CD4-positive, CD25-positive, alpha-beta regulatory T cell (primary cell): ENCODE data around the gene RASSF5. TPM values are rescaled to one million over a fixed set of nuclear protein-coding genes. Genes with fewer than 3 reads are reported as not detected.

Experiments
- ATAC-seq, 2 donors: fragments of 150-1000 bp; cut with Tn5 transposase; one replicate each; pipeline ENCODE4 v1.10.0; 2021; ENCODE audit warnings: low read depth in 2 of 2, moderate number of reproducible peaks in 2 of 2, moderate library complexity in 1 of 2
- DNase-seq, 3 donors: peaks; one replicate each; pipeline versions ENCODE4 v3.0.0 to v3.0.0-alpha.2; 2012 to 2022; ENCODE audit warnings: mixed read lengths in 1 of 3
- H3K27ac ChIP-seq: one replicate; pipeline ENCODE4 v1.7.0; 2013; ENCODE audit warnings: mild to moderate bottlenecking, low read length; ENCODE audit not compliant: insufficient read depth, poor library complexity, severe bottlenecking
- H3K27me3 ChIP-seq: one replicate; pipeline ENCODE4 v1.7.0; 2013; ENCODE audit warnings: low read length; ENCODE audit not compliant: control insufficient read depth, insufficient read depth
- H3K36me3 ChIP-seq: one replicate; pipeline ENCODE4 v1.7.0; 2013; ENCODE audit warnings: mild to moderate bottlenecking, low read length, moderate library complexity; ENCODE audit not compliant: control insufficient read depth, insufficient read depth
- H3K4me1 ChIP-seq: 2 replicates; pipeline ENCODE4 v1.7.0; 2013; ENCODE audit warnings: mild to moderate bottlenecking, low read length; ENCODE audit not compliant: insufficient read depth, control insufficient read depth, poor library complexity, severe bottlenecking
- H3K4me3 ChIP-seq: one replicate; pipeline ENCODE4 v1.7.0; 2013; ENCODE audit warnings: low read depth, mild to moderate bottlenecking, low read length, moderate library complexity
- H3K9me3 ChIP-seq, 2 experiments: 1 replicate in 1 of 2; 2 replicates in 1 of 2; pipeline ENCODE4 v1.7.0; 2013; ENCODE audit warnings: low read length in 2 of 2, mild to moderate bottlenecking in 1 of 2, moderate library complexity in 1 of 2; ENCODE audit not compliant: control insufficient read depth in 2 of 2
- H3K27ac Mint-ChIP-seq, 3 donors: one replicate each; pipeline ENCODE4 v1.8.0; 2020 to 2022; ENCODE audit warnings: mild to moderate bottlenecking in 3 of 3, mixed read lengths in 3 of 3, moderate library complexity in 2 of 3
- H3K27me3 Mint-ChIP-seq: one replicate; pipeline ENCODE4 v1.8.0; 2022; ENCODE audit warnings: mild to moderate bottlenecking, mixed read lengths
- H3K36me3 Mint-ChIP-seq: one replicate; pipeline ENCODE4 v1.8.0; 2020; ENCODE audit warnings: mixed read lengths
- H3K4me1 Mint-ChIP-seq, 4 donors: one replicate each; pipeline ENCODE4 v1.8.0; 2020 to 2022; ENCODE audit warnings: mixed read lengths in 4 of 4, mild to moderate bottlenecking in 1 of 4
- H3K4me3 Mint-ChIP-seq, 4 donors: one replicate each; pipeline ENCODE4 v1.8.0; 2020 to 2022; ENCODE audit warnings: mild to moderate bottlenecking in 4 of 4, mixed read lengths in 4 of 4, moderate library complexity in 3 of 4
- H3K9me3 Mint-ChIP-seq, 7 donors: one replicate each; pipeline ENCODE4 v1.8.0; 2020 to 2022; ENCODE audit warnings: mixed read lengths in 7 of 7, mild to moderate bottlenecking in 3 of 7, moderate library complexity in 2 of 7
- polyA plus RNA-seq, 4 donors: library from polyadenylated mRNA; unstranded; fragments of 300-500 nt; fragmentation: Illumina TruSeq; gene quantifications; one replicate each; pipeline ENCODE4 v1.2.3, GENCODE V29; 2021
- total RNA-seq: library from RNA; stranded (reverse); gene quantifications from one replicate; pipeline ENCODE4 v1.2.3, GENCODE V29; 2022

RASSF5 gene
- total and polyA plus RNA-seq, 5 donors from 2014 or later: 158 to 258 (median 231) TPM

GRCh38 chr1:206628916-206629315, 121.6 kb downstream of the RASSF5 start:
- no peak for ATAC-seq
- peaks cover 0 to 2% of the 10 kb centered on the region in 2 experiments for H3K9me3 ChIP-seq
- Mint-ChIP-seq H3K27me3 (peaks cover 53% of the 10 kb centered on the region), H3K4me1 (peaks cover 0 to 6% (median 0%) of the 10 kb centered on the region in 4 donors), H3K9me3 (peaks cover 0 to 5% (median 0%) of the 10 kb centered on the region in 7 donors), H3K4me3 (no peak overlapping the region), H3K36me3 (no peaks in the 10 kb centered on the region), H3K27ac (no peak overlapping the region)
- H3K36me3 ChIP-seq: no peaks in the 10 kb centered on the region
- no peaks in the 10 kb centered on the region for H3K4me1 ChIP-seq
- H3K27ac ChIP-seq: no peak overlapping the region
- peaks cover 24% of the 10 kb centered on the region for H3K27me3 ChIP-seq
- DNase-seq: no peak
- H3K4me3 ChIP-seq: no peak overlapping the region

GRCh38 chr1:206631085-206631509, 123.8 kb downstream of the RASSF5 start:
- ATAC-seq (no peak), DNase-seq (peak in 2 of 3 donors; percentile 16 to 49)
- Mint-ChIP-seq H3K27ac (no peak overlapping the region), H3K27me3 (peaks cover 47% of the 10 kb centered on the region), H3K4me1 (peaks cover 7 to 17% (median 13%) of the 10 kb centered on the region in 4 donors), H3K9me3 (no peaks in the 10 kb centered on the region), H3K36me3 (no peaks in the 10 kb centered on the region), H3K4me3 (no peak overlapping the region)
- Histone ChIP-seq H3K4me1 (peaks cover 18% of the 10 kb centered on the region), H3K27ac (no peak overlapping the region), H3K9me3 (peaks cover 0 to 2% of the 10 kb centered on the region in 2 experiments), H3K4me3 (no peak overlapping the region), H3K27me3 (peaks cover 20% of the 10 kb centered on the region), H3K36me3 (no peaks in the 10 kb centered on the region)

GRCh38 chr1:206633708-206634121, 126.4 kb downstream of the RASSF5 start:
- ATAC-seq (no peak), DNase-seq (no peak)
- H3K27ac Mint-ChIP-seq: no peak overlapping the region
- peak overlapping the region in 2 of 4 donors; percentile 9 to 88 for H3K4me3 Mint-ChIP-seq
- H3K36me3 ChIP-seq: no peaks in the 10 kb centered on the region
- H3K27me3 ChIP-seq: peaks cover 17% of the 10 kb centered on the region
- peaks cover 41% of the 10 kb centered on the region for H3K27me3 Mint-ChIP-seq
- no peaks in the 10 kb centered on the region for H3K9me3 ChIP-seq
- peaks cover 9 to 19% (median 16%) of the 10 kb centered on the region in 4 donors for H3K4me1 Mint-ChIP-seq
- no peaks in the 10 kb centered on the region for H3K36me3 Mint-ChIP-seq
- H3K4me3 ChIP-seq: no peak overlapping the region
- H3K4me1 ChIP-seq: peaks cover 19% of the 10 kb centered on the region
- no peaks in the 10 kb centered on the region for H3K9me3 Mint-ChIP-seq
- H3K27ac ChIP-seq: no peak overlapping the region

- Histone ChIP-seq H3K4me3 (peak overlapping the region; percentile 88), H3K27ac (peak overlapping the region; percentile 18), H3K4me1 (peaks cover 19% of the 10 kb centered on the region), H3K9me3 (no peaks in the 10 kb centered on the region), H3K27me3 (peaks cover 17% of the 10 kb centered on the region), H3K36me3 (no peaks in the 10 kb centered on the region)
- Mint-ChIP-seq H3K27me3 (peaks cover 39% of the 10 kb centered on the region), H3K4me1 (peaks cover 9 to 19% (median 16%) of the 10 kb centered on the region in 4 donors), H3K9me3 (no peaks in the 10 kb centered on the region), H3K4me3 (peak overlapping the region; percentile 86 to 97 (median 88)), H3K27ac (peak overlapping the region in 2 of 3 donors; percentile 13 to 91), H3K36me3 (no peaks in the 10 kb centered on the region)
- DNase-seq (peak; percentile 57 to 68 (median 65)), ATAC-seq (no peak)
Measured at GRCh38 chr1:206634365-206635079, 127.2 kb downstream of the RASSF5 start.

- peak within 1 kb of the TSS; percentile 88 for H3K4me3 ChIP-seq
Measured at GRCh38 chr1:206635080-206635977, 128.0 kb downstream of the RASSF5 start, which contains the start of gene DYRK3. Gene DYRK3 (plus strand): TSS chr1:206635536. CDS start chr1:206635704, 168 bp downstream.

GRCh38 chr1:206635978-206636345, 128.6 kb downstream of the RASSF5 start:
- DNase-seq (peak in 2 of 3 donors; percentile 17 to 25), ATAC-seq (no peak)
- Histone ChIP-seq H3K27ac (no peak overlapping the region), H3K9me3 (no peaks in the 10 kb centered on the region), H3K27me3 (peaks cover 10% of the 10 kb centered on the region), H3K36me3 (no peaks in the 10 kb centered on the region), H3K4me3 (no peak overlapping the region), H3K4me1 (peaks cover 19% of the 10 kb centered on the region)
- Mint-ChIP-seq H3K27ac (peak overlapping the region in 1 of 3 donors; percentile 53), H3K4me3 (peak overlapping the region; percentile 74 to 87 (median 85)), H3K4me1 (peaks cover 9 to 19% (median 16%) of the 10 kb centered on the region in 4 donors), H3K27me3 (peaks cover 37% of the 10 kb centered on the region), H3K36me3 (no peaks in the 10 kb centered on the region), H3K9me3 (no peaks in the 10 kb centered on the region)

More at GRCh38 chr1:206635080-206635977, 128.0 kb downstream of the RASSF5 start, which contains the start of gene DYRK3:
- ATAC-seq: peak; percentile 94
- peak; percentile 80 to 93 (median 85) for DNase-seq
- Histone ChIP-seq H3K9me3 (no peaks in the 10 kb centered on the region), H3K27me3 (peaks cover 14% of the 10 kb centered on the region), H3K36me3 (no peaks in the 10 kb centered on the region), H3K4me1 (peaks cover 19% of the 10 kb centered on the region), H3K27ac (peak within 1 kb of the TSS; percentile 18)
- peaks cover 39% of the 10 kb centered on the region for H3K27me3 Mint-ChIP-seq
- no peaks in the 10 kb centered on the region for H3K9me3 Mint-ChIP-seq
- peak within 1 kb of the TSS in 2 of 3 donors; percentile 13 to 91 for H3K27ac Mint-ChIP-seq
- no peaks in the 10 kb centered on the region for H3K36me3 Mint-ChIP-seq
- peak within 1 kb of the TSS; percentile 86 to 97 (median 88) for H3K4me3 Mint-ChIP-seq
- peaks cover 9 to 19% (median 16%) of the 10 kb centered on the region in 4 donors for H3K4me1 Mint-ChIP-seq

GRCh38 chr1:206636671-206637070, 129.3 kb downstream of the RASSF5 start:
- peak overlapping the region in 2 of 4 donors; percentile 51 to 87 for H3K4me3 Mint-ChIP-seq
- no peak overlapping the region for H3K27ac Mint-ChIP-seq
- ATAC-seq (no peak), DNase-seq (no peak)
- no peaks in the 10 kb centered on the region for H3K36me3 Mint-ChIP-seq
- H3K9me3 Mint-ChIP-seq: no peaks in the 10 kb centered on the region
- no peaks in the 10 kb centered on the region for H3K9me3 ChIP-seq
- no peak overlapping the region for H3K4me3 ChIP-seq
- peaks cover 9 to 19% (median 16%) of the 10 kb centered on the region in 4 donors for H3K4me1 Mint-ChIP-seq
- H3K27ac ChIP-seq: no peak overlapping the region
- peaks cover 19% of the 10 kb centered on the region for H3K4me1 ChIP-seq
- H3K27me3 Mint-ChIP-seq: peaks cover 33% of the 10 kb centered on the region
- no peaks in the 10 kb centered on the region for H3K36me3 ChIP-seq
- peaks cover 9% of the 10 kb centered on the region for H3K27me3 ChIP-seq
